A549 (cell line): ENCODE results near the gene ZBTB39. TPM values are rescaled to one million over a fixed set of nuclear protein-coding genes. Genes with fewer than 3 reads are reported as not detected.

Experiments
- ATAC-seq, 2 experiments: fragments of 200-7000 bp in 1 of 2; fragments of >200 bp in 1 of 2; cut with Nextera tagmentation in 1 of 2; cut with Tn5 transposase in 1 of 2; 3 replicates each; pipeline versions ENCODE4 v1.8.0 to v1.9.1; 2018 to 2020; ENCODE audit warnings: mild to moderate bottlenecking in 1 of 2, moderate library complexity in 1 of 2
- CTCF ChIA-PET: fragments of 300-600 bp; sonication (Branson Sonifier 250); formaldehyde crosslinking; extraction: SDS; loops from one replicate; lab custom pipeline; 2021; ENCODE audit warnings: antibody characterized with exemption, inconsistent platforms; lab: Yijun Ruan, JAX
- POLR2A ChIA-PET: fragments of 350-600 bp; formaldehyde crosslinking; extraction: SDS; loops from one replicate; lab custom pipeline; 2021; ENCODE audit warnings: antibody characterized with exemption, inconsistent platforms; lab: Yijun Ruan, JAX
- DNase-seq, 2 experiments: peaks; one replicate each; pipeline versions ENCODE4 v3.0.0 to v3.0.0-alpha.2; 2011 to 2016; ENCODE audit warnings: low read depth in 1 of 2, low spot score in 1 of 2
- FAIRE-seq: peaks from 2 replicates; lab custom pipeline; 2011; peaks lifted over from hg19 to GRCh38; lab: Jason Lieb, UNC
- H3K27ac ChIP-seq, 2 experiments: fragments of >200 bp; sonication (Bioruptor Twin); formaldehyde crosslinking; 3 replicates each; pipeline ENCODE4 v1.5.1; 2016 to 2017
- H3K4me1 ChIP-seq: fragments of >200 bp; sonication (Bioruptor Twin); formaldehyde crosslinking; 3 replicates; pipeline ENCODE4 v1.6.1; 2016
- H3K4me2 ChIP-seq: fragments of >200 bp; sonication (Bioruptor Twin); formaldehyde crosslinking; 3 replicates; pipeline ENCODE4 v1.6.1; 2016
- H3K4me3 ChIP-seq: fragments of >200 bp; sonication (Bioruptor Twin); formaldehyde crosslinking; 3 replicates; pipeline ENCODE4 v1.5.1; 2016
- H3K9me3 ChIP-seq: fragments of >200 bp; sonication (Bioruptor Twin); formaldehyde crosslinking; 3 replicates; pipeline ENCODE4 v1.6.1; 2016
- BCL3 ChIP-seq: fragments of >200 bp; sonication (Bioruptor Twin); formaldehyde crosslinking; IDR thresholded peaks from 3 replicates; pipeline ENCODE4 v1.6.1; 2016
- CBX8 ChIP-seq: fragments of 200-600 bp; sonication (generic); IDR thresholded peaks from 2 replicates; pipeline ENCODE4 v1.6.1; 2016
- E2F6 ChIP-seq: IDR thresholded peaks from 2 replicates; pipeline ENCODE4 v1.6.1; 2012; ENCODE audit warnings: low read depth, borderline replicate concordance
- FOSL2 ChIP-seq, 2 experiments: fragments of 450-650 bp in 1 of 2; fragments of >200 bp in 1 of 2; sonication (Bioruptor Twin) in 1 of 2; formaldehyde crosslinking; IDR thresholded peaks; 2 replicates each; pipeline versions ENCODE4 v1.5.0 to v1.6.1; 2016 to 2020; ENCODE audit warnings: mild to moderate bottlenecking in 1 of 2, moderate library complexity in 1 of 2
- HEYL ChIP-seq: fragments of 250-450 bp; sonication (Bioruptor Pico); IDR thresholded peaks from 2 replicates; pipeline ENCODE4 v1.8.0; 2021; ENCODE audit warnings: mild to moderate bottlenecking, moderate library complexity
- HOXB13 ChIP-seq: fragments of 250-450 bp; sonication (Bioruptor Pico); IDR thresholded peaks from 2 replicates; pipeline ENCODE4 v1.5.0; 2020; ENCODE audit warnings: low read depth, mild to moderate bottlenecking, moderate library complexity
- JUN ChIP-seq, 2 experiments: fragments of >200 bp; sonication (Bioruptor Twin); formaldehyde crosslinking; IDR thresholded peaks; 2 replicates in 1 of 2; 3 replicates in 1 of 2; pipeline ENCODE4 v1.6.1; 2016 to 2017
- KDM5A ChIP-seq: fragments of 200-600 bp; sonication (generic); IDR thresholded peaks from 2 replicates; pipeline ENCODE4 v1.6.1; 2016; ENCODE audit warnings: antibody characterized with exemption, mild to moderate bottlenecking
- NFE2L2 ChIP-seq: fragments of 150-350 bp; conservative IDR thresholded peaks from 2 replicates; pipeline ENCODE4 v1.6.1; 2014; ENCODE audit warnings: low read length
- NPAS2 ChIP-seq: fragments of 250-450 bp; sonication (Bioruptor Pico); IDR thresholded peaks from 2 replicates; pipeline ENCODE4 v1.8.0; 2022; ENCODE audit warnings: mild to moderate bottlenecking, moderate library complexity, borderline replicate concordance
- POLR2A ChIP-seq: IDR thresholded peaks from 2 replicates; pipeline ENCODE4 v1.6.1; 2012; ENCODE audit warnings: mild to moderate bottlenecking, low read length
- REST ChIP-seq: fragments of 200-600 bp; sonication (generic); IDR thresholded peaks from 2 replicates; pipeline ENCODE4 v1.6.1; 2016; ENCODE audit warnings: antibody characterized with exemption, mild to moderate bottlenecking, moderate library complexity
- TFCP2L1 ChIP-seq: fragments of 250-450 bp; sonication (Bioruptor Pico); IDR thresholded peaks from 2 replicates; pipeline ENCODE4 v1.5.0; 2021; ENCODE audit warnings: mild to moderate bottlenecking
- TP53 ChIP-seq: fragments of 250-450 bp; sonication (Bioruptor Pico); IDR thresholded peaks from 2 replicates; pipeline ENCODE4 v1.5.0; 2021; ENCODE audit warnings: mild to moderate bottlenecking, moderate library complexity
- ZC3H11A ChIP-seq: fragments of 450-650 bp; IDR thresholded peaks from 2 replicates; pipeline ENCODE4 v1.6.1; 2014; ENCODE audit warnings: antibody characterized with exemption, mild to moderate bottlenecking
- WGBS: methylation state at CpG from one replicate; pipeline ENCODE4 v1.1.6; 2017; ENCODE audit errors: missing lambda C conversion rate; 5-methylcytosine and 5-hydroxymethylcytosine counted together
- polyA plus RNA-seq, 4 experiments: library from polyadenylated mRNA; depleted of rRNA in 3 of 4; stranded (reverse); fragments of >200 nt; fragmentation: RNase III in 1 of 4; extraction: RNeasy Plus Mini Kit Qiagen cat#74134 plus additional on column Dnase treatment in 1 of 4; gene quantifications; 2 replicates in 3 of 4; 3 replicates in 1 of 4; pipeline ENCODE4 v1.2.3, GENCODE V29; 2011 to 2017
- TF ChIP-seq, protein P1 (sequence below): fragments of 150-350 bp; IDR thresholded peaks from 2 replicates; pipeline ENCODE4 v1.6.1; 2014; ENCODE audit warnings: low read depth, mild to moderate bottlenecking, low read length
- TF ChIP-seq, protein P2 (sequence below): fragments of 250-450 bp; sonication (Bioruptor Pico); IDR thresholded peaks from 2 replicates; pipeline ENCODE4 v1.5.0; 2020; ENCODE audit warnings: low read depth, mild to moderate bottlenecking, moderate library complexity
- TF ChIP-seq, protein P3 (sequence below): fragments of 250-450 bp; sonication (Bioruptor Pico); IDR thresholded peaks from 2 replicates; pipeline ENCODE4 v1.5.0; 2021; ENCODE audit warnings: mild to moderate bottlenecking, moderate library complexity, borderline replicate concordance

The ZBTB39 gene
- polyA plus RNA-seq, 2 of the 4 experiments (the other 2 are of a cell fraction): 4.7 to 9.5 TPM

DNA sequence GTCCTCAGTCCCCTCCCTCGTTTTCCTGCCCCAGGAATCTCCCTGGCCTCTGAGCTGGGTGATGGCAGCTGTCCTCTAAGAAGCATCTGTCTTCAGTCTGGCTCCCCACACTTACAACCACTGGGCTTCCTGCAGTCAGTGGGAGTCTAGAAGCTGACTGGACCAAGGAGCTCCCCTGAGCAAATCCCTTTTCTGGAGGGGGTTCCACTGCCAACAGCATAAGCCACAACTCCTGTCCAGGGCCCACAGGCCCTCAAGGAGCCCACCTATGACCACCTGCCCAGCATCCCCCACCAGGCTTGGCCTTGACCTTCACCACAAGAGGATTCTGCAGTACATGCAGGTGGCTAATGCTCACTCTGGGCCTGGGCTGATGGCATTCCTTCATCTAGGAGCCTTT is 53.0 kb downstream of the ZBTB39 start:
- no peak for DNase-seq
- H3K4me3 ChIP-seq: no peak overlapping the region
- ATAC-seq: no peak
- no peak overlapping the region for H3K4me2 ChIP-seq
- no peak for TF ChIP-seq REST
- TF ChIP-seq NPAS2: no peak
- no peak for TF ChIP-seq ZC3H11A
- no peak for TF ChIP-seq HEYL (CRISPR knock-in tag)
- H3K27ac ChIP-seq: no peak overlapping the region
- FAIRE-seq: no peak
- ChIA-PET POLR2A (interaction anchor here (0.6 kb wide), 1 partner anchor 374 kb away, joined by 8 read pairs; no protein-coding TSS in a partner anchor), CTCF (interaction anchor here (1.4 to 5.5 kb wide), 3 partner anchors 34 to 113 kb away, joined by 3 to 27 read pairs (median 4); no protein-coding TSS in a partner anchor)
- WGBS: 5% methylated on average over 1 of the region's 1 CpG
- H3K9me3 ChIP-seq: no peaks in the 10 kb centered on the region
- H3K4me1 ChIP-seq: peaks cover 20% of the 10 kb centered on the region

DNA sequence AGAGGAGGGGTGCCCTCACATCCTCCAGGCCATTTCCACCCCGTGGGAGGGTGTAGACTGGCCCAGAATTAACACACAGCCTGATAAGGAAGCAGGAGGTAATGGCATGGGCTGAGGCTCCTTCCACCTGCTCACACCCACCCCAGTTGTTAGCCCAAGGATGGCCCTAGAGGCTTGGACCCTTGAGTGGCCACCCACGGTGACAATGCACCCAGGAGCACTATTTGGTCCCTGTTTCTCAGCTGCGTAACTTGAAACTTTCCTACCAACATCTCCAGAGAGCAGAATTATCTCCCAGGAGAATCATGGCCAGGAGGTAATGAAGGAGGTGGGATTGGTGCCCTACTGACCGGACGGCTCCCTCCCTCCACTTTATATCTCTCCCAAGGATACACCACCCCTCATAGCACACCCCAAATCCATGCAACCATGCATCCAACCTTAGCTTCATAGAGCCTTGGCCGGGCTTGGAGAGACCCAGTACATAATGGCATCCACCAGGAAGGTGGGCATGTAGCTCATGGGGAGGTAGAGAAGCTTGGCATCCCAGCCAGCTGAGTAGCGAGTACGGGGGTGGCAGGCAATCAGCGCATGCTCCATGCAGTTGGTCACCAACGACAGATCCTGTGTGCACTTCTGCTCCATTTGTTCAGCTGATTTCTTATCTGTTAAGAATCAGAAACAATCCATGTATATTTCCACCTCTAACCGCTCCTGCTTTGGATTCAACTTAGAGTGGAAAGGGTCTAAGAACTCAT is 54.6 kb downstream of the ZBTB39 start:
- H3K4me3 ChIP-seq: no peak overlapping the region
- WGBS: 64% methylated on average over 11 of the region's 11 CpGs
- no peak overlapping the region for H3K4me2 ChIP-seq
- POLR2A ChIA-PET: no interaction called here
- DNase-seq (no peak), ATAC-seq (no peak), FAIRE-seq (no peak)
- TF ChIP-seq, protein P1, sequence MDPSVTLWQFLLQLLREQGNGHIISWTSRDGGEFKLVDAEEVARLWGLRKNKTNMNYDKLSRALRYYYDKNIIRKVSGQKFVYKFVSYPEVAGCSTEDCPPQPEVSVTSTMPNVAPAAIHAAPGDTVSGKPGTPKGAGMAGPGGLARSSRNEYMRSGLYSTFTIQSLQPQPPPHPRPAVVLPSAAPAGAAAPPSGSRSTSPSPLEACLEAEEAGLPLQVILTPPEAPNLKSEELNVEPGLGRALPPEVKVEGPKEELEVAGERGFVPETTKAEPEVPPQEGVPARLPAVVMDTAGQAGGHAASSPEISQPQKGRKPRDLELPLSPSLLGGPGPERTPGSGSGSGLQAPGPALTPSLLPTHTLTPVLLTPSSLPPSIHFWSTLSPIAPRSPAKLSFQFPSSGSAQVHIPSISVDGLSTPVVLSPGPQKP: no peak
- TF ChIP-seq JUN (IDR thresholded peaks at IDR 0.05) (no peak), NFE2L2 (no peak), HOXB13 (CRISPR knock-in tag) (no peak), E2F6 (no peak), KDM5A (no peak), BCL3 (no peak), CBX8 (no peak), TFCP2L1 (no peak), FOSL2 (IDR thresholded peaks at IDR 0.05) (no peak), FOSL2 (CRISPR knock-in tag; IDR thresholded peaks at IDR 0.05) (no peak), POLR2A (no peak), TP53 (CRISPR knock-in tag) (no peak), HEYL (CRISPR knock-in tag) (no peak)
- TF ChIP-seq, protein P2, sequence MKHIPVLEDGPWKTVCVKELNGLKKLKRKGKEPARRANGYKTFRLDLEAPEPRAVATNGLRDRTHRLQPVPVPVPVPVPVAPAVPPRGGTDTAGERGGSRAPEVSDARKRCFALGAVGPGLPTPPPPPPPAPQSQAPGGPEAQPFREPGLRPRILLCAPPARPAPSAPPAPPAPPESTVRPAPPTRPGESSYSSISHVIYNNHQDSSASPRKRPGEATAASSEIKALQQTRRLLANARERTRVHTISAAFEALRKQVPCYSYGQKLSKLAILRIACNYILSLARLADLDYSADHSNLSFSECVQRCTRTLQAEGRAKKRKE (CRISPR knock-in tag): no peak
- TF ChIP-seq, protein P3, sequence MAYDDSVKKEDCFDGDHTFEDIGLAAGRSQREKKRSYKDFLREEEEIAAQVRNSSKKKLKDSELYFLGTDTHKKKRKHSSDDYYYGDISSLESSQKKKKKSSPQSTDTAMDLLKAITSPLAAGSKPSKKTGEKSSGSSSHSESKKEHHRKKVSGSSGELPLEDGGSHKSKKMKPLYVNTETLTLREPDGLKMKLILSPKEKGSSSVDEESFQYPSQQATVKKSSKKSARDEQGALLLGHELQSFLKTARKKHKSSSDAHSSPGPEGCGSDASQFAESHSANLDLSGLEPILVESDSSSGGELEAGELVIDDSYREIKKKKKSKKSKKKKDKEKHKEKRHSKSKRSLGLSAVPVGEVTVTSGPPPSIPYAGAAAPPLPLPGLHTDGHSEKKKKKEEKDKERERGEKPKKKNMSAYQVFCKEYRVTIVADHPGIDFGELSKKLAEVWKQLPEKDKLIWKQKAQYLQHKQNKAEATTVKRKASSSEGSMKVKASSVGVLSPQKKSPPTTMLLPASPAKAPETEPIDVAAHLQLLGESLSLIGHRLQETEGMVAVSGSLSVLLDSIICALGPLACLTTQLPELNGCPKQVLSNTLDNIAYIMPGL: no peak
- no peaks in the 10 kb centered on the region for H3K9me3 ChIP-seq
- peaks cover 11% of the 10 kb centered on the region; the same call in 2 of the 3 replicates for H3K4me1 ChIP-seq
- CTCF ChIA-PET: interaction anchor here (0.7 to 5.5 kb wide), 4 partner anchors 19 to 112 kb away, joined by 3 to 27 read pairs (median 4); no protein-coding TSS in a partner anchor
- no peak overlapping the region for H3K27ac ChIP-seq
